ENCODE measurements around the gene RLBP1. TPM values are rescaled to one million over a fixed set of nuclear protein-coding genes. Genes with fewer than 3 reads are reported as not detected.

The RLBP1 gene
- total RNA-seq, 1 experiment from 2014 or later = not detected

GRCh38 chr15:89248584-89248983, 27.2 kb upstream of the RLBP1 start (continued):
- TF ChIP-seq, protein P1, sequence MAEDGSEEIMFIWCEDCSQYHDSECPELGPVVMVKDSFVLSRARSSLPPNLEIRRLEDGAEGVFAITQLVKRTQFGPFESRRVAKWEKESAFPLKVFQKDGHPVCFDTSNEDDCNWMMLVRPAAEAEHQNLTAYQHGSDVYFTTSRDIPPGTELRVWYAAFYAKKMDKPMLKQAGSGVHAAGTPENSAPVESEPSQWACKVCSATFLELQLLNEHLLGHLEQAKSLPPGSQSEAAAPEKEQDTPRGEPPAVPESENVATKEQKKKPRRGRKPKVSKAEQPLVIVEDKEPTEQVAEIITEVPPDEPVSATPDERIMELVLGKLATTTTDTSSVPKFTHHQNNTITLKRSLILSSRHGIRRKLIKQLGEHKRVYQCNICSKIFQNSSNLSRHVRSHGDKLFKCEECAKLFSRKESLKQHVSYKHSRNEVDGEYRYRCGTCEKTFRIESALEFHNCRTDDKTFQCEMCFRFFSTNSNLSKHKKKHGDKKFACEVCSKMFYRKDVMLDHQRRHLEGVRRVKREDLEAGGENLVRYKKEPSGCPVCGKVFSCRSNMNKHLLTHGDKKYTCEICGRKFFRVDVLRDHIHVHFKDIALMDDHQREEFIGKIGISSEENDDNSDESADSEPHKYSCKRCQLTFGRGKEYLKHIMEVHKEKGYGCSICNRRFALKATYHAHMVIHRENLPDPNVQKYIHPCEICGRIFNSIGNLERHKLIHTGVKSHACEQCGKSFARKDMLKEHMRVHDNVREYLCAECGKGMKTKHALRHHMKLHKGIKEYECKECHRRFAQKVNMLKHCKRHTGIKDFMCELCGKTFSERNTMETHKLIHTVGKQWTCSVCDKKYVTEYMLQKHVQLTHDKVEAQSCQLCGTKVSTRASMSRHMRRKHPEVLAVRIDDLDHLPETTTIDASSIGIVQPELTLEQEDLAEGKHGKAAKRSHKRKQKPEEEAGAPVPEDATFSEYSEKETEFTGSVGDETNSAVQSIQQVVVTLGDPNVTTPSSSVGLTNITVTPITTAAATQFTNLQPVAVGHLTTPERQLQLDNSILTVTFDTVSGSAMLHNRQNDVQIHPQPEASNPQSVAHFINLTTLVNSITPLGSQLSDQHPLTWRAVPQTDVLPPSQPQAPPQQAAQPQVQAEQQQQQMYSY (CRISPR knock-in tag; IDR thresholded peaks at IDR 0.05) = no peak
- TF ChIP-seq ZNF232 (CRISPR knock-in tag; IDR thresholded peaks at IDR 0.05) = no peak
- TF ChIP-seq, protein P2, sequence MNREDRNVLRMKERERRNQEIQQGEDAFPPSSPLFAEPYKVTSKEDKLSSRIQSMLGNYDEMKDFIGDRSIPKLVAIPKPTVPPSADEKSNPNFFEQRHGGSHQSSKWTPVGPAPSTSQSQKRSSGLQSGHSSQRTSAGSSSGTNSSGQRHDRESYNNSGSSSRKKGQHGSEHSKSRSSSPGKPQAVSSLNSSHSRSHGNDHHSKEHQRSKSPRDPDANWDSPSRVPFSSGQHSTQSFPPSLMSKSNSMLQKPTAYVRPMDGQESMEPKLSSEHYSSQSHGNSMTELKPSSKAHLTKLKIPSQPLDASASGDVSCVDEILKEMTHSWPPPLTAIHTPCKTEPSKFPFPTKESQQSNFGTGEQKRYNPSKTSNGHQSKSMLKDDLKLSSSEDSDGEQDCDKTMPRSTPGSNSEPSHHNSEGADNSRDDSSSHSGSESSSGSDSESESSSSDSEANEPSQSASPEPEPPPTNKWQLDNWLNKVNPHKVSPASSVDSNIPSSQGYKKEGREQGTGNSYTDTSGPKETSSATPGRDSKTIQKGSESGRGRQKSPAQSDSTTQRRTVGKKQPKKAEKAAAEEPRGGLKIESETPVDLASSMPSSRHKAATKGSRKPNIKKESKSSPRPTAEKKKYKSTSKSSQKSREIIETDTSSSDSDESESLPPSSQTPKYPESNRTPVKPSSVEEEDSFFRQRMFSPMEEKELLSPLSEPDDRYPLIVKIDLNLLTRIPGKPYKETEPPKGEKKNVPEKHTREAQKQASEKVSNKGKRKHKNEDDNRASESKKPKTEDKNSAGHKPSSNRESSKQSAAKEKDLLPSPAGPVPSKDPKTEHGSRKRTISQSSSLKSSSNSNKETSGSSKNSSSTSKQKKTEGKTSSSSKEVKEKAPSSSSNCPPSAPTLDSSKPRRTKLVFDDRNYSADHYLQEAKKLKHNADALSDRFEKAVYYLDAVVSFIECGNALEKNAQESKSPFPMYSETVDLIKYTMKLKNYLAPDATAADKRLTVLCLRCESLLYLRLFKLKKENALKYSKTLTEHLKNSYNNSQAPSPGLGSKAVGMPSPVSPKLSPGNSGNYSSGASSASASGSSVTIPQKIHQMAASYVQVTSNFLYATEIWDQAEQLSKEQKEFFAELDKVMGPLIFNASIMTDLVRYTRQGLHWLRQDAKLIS (CRISPR knock-in tag; IDR thresholded peaks at IDR 0.05; ENCODE audit: borderline replicate concordance) = no peak
- no peak for TF ChIP-seq CREB1 (CRISPR knock-in tag; IDR thresholded peaks at IDR 0.05)
- TF ChIP-seq, protein P3, sequence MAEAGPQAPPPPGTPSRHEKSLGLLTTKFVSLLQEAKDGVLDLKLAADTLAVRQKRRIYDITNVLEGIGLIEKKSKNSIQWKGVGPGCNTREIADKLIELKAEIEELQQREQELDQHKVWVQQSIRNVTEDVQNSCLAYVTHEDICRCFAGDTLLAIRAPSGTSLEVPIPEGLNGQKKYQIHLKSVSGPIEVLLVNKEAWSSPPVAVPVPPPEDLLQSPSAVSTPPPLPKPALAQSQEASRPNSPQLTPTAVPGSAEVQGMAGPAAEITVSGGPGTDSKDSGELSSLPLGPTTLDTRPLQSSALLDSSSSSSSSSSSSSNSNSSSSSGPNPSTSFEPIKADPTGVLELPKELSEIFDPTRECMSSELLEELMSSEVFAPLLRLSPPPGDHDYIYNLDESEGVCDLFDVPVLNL (CRISPR knock-in tag; IDR thresholded peaks at IDR 0.05; ENCODE audit: borderline replicate concordance, low read depth) = no peak
- no peak for TF ChIP-seq ZNF425 (CRISPR knock-in tag; conservative IDR thresholded peaks at IDR 0.05)
- TF ChIP-seq PRRX2 (CRISPR knock-in tag; IDR thresholded peaks at IDR 0.05) = no peak

DNA sequence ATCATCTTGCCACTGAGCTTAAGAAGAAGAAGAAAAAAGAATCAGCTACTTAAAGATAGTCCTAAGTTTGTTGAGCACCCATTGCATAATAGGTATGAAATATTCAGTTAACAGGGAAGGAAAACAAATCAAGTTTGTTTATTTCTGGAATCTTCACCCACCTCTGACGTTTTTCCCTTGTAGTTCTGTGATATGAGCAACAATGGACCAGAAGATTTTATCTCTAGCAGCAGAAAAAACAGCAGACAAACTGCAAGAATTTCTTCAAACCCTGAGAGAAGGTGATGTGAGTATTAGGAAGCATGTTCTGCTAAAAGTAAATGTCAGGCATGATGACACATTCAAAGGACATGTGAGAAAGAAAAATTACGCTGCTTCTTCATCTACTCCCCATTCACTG, 26.1 kb upstream of the RLBP1 start:
- ATAC-seq = no peak
- POLR2A ChIA-PET = no interaction called here
- TF ChIP-seq JUN (CRISPR knock-in tag; IDR thresholded peaks at IDR 0.05) (no peak), MLX (CRISPR knock-in tag; IDR thresholded peaks at IDR 0.05) (no peak), ZNF317 (CRISPR knock-in tag; IDR thresholded peaks at IDR 0.05; ENCODE audit: borderline replicate concordance, low read depth) (no peak), FOXP1 (CRISPR knock-in tag; IDR thresholded peaks at IDR 0.05; ENCODE audit: borderline replicate concordance) (no peak), ZNF219 (CRISPR knock-in tag; IDR thresholded peaks at IDR 0.05; ENCODE audit: borderline replicate concordance) (no peak), RELA (CRISPR knock-in tag; IDR thresholded peaks at IDR 0.05; ENCODE audit: borderline replicate concordance) (no peak), ZNF121 (CRISPR knock-in tag; IDR thresholded peaks at IDR 0.05) (no peak), MXD4 (CRISPR knock-in tag; IDR thresholded peaks at IDR 0.05; ENCODE audit: borderline replicate concordance) (no peak), OVOL2 (CRISPR knock-in tag; IDR thresholded peaks at IDR 0.05; ENCODE audit: borderline replicate concordance) (no peak), ELF4 (CRISPR knock-in tag; IDR thresholded peaks at IDR 0.05; ENCODE audit: low read depth) (no peak), TEAD4 (CRISPR knock-in tag; IDR thresholded peaks at IDR 0.05) (no peak), TCF7 (CRISPR knock-in tag; IDR thresholded peaks at IDR 0.05; ENCODE audit: low read depth) (no peak)
- TF ChIP-seq, protein P4, sequence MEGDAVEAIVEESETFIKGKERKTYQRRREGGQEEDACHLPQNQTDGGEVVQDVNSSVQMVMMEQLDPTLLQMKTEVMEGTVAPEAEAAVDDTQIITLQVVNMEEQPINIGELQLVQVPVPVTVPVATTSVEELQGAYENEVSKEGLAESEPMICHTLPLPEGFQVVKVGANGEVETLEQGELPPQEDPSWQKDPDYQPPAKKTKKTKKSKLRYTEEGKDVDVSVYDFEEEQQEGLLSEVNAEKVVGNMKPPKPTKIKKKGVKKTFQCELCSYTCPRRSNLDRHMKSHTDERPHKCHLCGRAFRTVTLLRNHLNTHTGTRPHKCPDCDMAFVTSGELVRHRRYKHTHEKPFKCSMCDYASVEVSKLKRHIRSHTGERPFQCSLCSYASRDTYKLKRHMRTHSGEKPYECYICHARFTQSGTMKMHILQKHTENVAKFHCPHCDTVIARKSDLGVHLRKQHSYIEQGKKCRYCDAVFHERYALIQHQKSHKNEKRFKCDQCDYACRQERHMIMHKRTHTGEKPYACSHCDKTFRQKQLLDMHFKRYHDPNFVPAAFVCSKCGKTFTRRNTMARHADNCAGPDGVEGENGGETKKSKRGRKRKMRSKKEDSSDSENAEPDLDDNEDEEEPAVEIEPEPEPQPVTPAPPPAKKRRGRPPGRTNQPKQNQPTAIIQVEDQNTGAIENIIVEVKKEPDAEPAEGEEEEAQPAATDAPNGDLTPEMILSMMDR (IDR thresholded peaks at IDR 0.05) = no peak
- TF ChIP-seq, protein P3 (CRISPR knock-in tag; IDR thresholded peaks at IDR 0.05; ENCODE audit: borderline replicate concordance, low read depth) = no peak

More for the DNA sequence above, 26.1 kb upstream of the RLBP1 start:
- Mint-ChIP-seq H3K4me1 (peaks cover 25% of the 10 kb centered on the region), H3K27me3 (ENCODE audit: low read depth) (peaks cover 11% of the 10 kb centered on the region), H3K9me3 (peaks cover 17% of the 10 kb centered on the region), H3K27ac (no peak overlapping the region), H3K36me3 (peaks cover 47% of the 10 kb centered on the region), H3K4me3 (no peak overlapping the region)
- CTCF ChIA-PET = interaction anchor here (0.7 kb wide), 1 partner anchor 41 kb away, joined by 3 read pairs; no protein-coding TSS in a partner anchor
- DNase-seq (ENCODE audit: low spot score) = no peak
